ENCODE measurements around the gene HRG. TPM values are rescaled to one million over a fixed set of nuclear protein-coding genes. Genes with fewer than 3 reads are reported as not detected.

HRG gene
- total and polyA plus RNA-seq, 2 of the 8 experiments (the other 6 are each of a cell fraction or from before 2014, with no cell fraction given) = 0.03 to 0.15 TPM

- TF ChIP-seq CHD7 (IDR thresholded peaks at IDR 0.05; ENCODE audit: insufficient replicate concordance, low read length) = no peak
- TF ChIP-seq TBP (IDR thresholded peaks at IDR 0.05; ENCODE audit: low read depth, low read length) = no peak
- TF ChIP-seq ATF2 (IDR thresholded peaks at IDR 0.05; ENCODE audit: low read length) = no peak
- TF ChIP-seq CBX5 (IDR thresholded peaks at IDR 0.05; ENCODE audit: low read depth, low read length) = no peak
- no peak for TF ChIP-seq JUND (IDR thresholded peaks at IDR 0.05; ENCODE audit: low read length)
- TF ChIP-seq CTBP2 (IDR thresholded peaks at IDR 0.05; ENCODE audit: borderline replicate concordance, insufficient read depth, insufficient read length, low read length) = no peak
- no peak for TF ChIP-seq RAD21 (IDR thresholded peaks at IDR 0.05 in 1 of 2, conservative IDR thresholded peaks at IDR 0.05 in 1 of 2; ENCODE audit: low read depth in 2 of 2, low read length in 2 of 2)
- TF ChIP-seq RBBP5 (IDR thresholded peaks at IDR 0.05; ENCODE audit: borderline replicate concordance, low read depth, low read length) = no peak
Measured at GRCh38 chr3:186627852-186628414, 37.9 kb upstream of the HRG start (continued).
